T follicular helper cell (primary cell): ENCODE data around the gene CLNK.
"Not testable (repeated sequence)": the region's sequence is repeated elsewhere in the genome, so short reads cannot be mapped to it uniquely, and the experiment has no call there.

Source experiments
- DNase-seq: peaks from one replicate; pipeline ENCODE4 v3.0.0-alpha.2; 2020; ENCODE audit warnings: low read depth

The CLNK gene

DNA sequence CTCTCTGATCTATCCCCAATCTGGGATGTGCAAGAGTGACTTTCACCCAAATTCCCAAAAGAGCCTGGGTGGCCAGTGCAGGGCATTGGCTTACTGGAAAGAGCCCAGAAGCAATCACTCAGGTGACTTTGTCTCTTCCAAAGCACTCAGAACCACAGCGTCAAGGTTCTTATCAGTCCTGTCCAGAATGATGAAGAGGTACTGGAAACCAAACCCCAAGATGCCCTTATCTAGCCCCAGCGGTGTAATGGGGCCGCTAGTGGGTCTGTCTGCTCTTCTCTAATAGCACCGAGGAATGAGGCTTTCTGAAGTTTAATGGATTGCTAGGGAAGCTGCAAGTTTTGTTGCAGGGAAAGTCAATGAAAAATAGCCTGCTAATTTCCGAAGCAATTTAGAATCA is 21.6 kb downstream of the CLNK start:
- no peak for DNase-seq

DNA sequence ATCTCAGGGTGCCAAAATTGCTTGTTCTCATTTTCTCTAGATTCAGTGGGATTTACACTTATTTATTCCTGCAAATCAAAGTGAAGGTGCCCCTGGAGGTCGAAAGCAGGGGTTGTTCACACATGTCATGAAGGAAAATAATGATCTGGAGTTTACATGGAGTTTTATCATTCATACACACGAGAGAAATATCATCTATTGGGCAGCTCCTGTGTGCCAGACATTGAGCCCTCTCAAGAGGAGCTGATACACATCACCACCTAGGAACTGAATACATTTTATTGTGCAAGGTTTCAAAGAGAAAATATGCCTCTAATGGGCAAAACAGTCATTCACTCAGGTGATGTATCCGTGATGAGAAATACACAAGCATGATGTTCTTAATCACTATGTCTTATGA is 23.5 kb downstream of the CLNK start:
- DNase-seq, result no peak

DNA sequence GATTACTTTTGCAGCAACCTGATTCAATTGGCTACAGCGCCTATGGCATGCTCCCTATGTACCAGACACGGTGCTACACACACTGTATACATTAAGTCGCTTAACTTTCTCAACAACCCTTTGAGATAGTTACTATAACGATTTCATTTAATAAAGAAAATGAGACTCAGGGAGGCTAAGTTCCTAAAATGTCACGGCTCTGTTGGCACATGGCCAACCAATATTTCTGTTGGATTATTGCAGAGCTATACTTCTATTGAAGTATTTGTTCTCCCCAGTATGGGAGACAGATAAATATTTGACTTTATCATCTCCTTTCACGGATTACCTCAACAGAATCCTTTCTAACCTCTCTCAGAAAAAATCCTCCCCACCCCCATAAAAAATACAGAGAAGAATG is 25.3 kb downstream of the CLNK start:
- DNase-seq, result no peak

DNA sequence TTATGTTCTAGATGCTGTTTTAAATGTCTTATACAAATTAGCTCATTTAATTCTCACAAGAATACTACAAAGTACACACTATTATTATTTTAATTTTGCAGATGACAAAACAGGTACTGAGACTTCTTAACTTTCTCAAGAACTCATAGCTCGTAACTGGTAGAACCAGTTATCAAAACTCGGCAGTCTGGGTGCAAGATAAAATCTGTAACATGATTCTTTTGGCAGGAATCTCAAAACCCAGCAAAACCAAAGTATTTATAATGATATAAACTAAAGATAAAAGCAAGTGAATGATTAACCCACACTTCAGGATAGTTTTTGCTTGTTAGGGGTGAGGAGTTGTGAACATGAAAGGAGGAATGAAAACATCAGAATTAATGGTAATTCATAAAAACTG is 27.6 kb downstream of the CLNK start:
- no peak for DNase-seq

DNA sequence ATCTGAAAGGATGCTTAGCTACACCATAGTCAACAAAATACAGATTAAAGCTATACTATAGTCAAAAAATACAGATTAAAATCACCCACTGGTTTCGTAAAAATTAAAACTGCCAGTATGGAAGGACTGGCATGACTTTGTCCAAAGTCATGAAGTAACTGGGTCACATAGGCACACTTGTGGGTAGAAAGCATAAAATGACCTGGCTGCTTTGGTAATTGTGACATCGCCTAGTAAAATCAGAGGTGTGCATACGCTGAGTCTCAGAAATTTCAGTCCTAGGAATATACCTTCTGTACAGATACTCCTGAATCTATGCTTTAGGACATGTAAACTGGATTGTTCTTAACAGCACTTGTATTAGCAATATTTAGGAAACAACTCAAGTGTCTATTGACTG is 28.1 kb downstream of the CLNK start:
- no peak for DNase-seq

DNA sequence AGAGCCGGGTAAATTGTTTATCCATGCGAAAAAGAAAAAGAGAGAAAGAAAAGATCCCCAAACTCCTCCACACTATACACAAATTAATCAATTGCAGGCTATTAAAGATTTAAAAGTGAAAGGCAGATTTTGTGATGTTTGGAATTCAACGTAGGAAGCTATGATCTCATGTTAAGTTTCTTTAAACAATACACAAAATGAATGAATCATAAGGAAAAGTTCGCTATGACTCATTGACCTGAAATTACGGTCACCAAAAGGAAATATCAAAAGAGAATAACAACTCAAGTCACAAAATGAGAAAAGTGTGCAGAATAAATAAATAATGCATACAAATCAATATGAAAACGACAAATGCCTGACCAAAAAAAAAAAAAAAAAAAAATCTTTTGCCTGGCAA is 28.6 kb downstream of the CLNK start:
- DNase-seq, result no peak

DNA sequence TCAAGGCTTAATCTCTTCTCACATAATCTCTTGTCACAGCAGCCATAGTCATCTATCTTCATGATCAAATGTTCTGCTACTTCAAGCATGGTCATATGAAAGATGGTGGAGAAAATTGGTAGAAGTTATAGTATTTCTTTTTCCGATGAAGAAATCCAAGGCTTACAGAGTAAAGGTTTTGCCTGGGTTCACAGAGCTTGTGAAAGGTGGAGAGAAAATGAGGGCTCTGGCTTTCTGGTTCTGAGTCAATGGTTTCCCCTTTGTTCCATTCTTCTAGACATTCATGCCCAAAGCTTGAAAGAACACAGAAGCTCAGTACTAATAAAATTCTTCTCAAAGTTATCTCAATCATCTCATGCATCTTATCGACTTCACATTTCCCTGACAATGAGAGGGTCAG is 36.1 kb downstream of the CLNK start:
- DNase-seq, result no peak

DNA sequence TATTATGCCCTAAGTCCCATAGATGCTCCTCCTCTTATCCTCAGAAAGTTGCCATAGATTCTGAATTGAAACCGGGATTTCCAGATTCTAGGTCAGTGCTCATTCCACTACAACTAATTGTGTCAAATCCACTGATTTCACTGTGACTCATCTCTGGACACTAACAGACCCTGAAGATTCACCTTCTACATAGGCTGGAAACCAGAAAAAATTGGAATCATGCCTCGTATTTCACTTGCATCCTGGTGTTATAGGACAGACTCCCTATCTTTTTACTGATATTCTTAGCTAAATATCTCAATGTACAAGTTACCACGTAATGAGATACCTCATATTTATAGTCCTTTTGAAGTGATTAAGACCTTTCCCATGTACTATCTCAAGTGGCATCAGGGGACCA is 36.7 kb downstream of the CLNK start:
- no peak for DNase-seq

DNA sequence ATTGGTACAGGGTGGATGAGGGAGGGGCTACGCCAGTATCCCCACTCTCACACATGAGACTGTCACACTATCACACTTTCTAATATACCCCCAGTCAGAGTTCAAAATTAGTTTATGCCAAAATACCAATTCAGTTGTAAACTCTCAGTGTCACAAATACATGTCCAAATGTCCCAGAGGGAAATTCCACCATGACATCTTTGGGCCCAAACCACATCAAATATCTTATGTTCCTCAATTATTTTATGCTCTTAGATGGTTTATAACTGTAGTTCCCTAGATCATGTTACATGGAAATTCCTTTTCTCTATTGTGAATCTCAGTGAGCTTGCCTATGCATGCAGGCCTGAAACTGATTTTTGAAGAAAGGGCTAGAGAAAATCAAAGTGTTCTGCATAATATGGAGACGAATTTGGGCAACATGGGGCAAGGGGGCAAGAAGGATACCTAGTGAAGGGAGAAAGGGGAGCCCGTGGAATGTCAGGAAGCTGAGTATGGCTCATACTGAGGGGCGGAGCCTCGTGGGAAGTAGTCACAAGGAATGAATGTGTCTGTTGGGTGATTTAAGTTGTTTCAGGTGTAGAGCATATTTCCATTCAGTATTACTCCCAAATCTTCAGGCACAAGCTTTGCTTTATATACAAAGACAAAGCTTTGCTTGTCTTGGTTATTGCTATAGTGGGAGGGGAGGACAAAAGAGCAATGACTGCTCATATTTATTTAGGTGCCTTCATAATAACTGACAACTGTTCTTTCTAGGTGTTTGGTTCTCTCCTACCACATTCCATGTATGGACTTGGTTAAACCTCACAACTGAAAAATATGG is 40.8 kb downstream of the CLNK start:
- no peak for DNase-seq

DNA sequence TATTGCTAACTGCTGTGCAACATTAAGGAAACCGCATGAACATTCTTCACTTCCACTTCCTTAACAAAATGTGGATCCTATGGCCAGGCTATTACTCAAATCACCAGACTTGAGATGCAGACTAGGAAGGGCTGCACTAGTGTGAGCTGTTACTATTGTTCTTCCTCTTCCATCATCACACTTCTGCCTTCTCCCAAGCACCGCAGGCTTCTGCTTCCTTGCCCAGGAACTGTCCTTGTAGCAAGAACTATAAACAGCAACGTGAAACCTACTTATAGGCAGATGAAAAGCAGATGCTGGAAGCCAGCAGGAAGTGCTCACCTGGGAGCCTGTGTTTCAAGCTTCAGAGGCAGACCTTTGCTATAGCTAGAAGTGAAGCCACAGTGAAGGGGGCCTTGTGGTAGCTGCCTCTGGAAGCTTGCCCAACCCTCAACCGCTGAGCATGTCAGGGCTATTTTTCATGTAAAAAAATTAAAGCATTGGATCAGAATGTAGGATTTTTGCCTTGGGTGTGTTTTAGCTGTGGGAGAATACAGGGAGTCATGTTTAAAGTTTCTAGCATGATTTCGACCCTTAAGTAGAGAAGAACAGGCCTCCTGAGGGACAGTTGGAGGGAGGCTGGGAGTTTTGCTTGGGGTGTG is 43.9 kb downstream of the CLNK start:
- DNase-seq, result no peak

DNA sequence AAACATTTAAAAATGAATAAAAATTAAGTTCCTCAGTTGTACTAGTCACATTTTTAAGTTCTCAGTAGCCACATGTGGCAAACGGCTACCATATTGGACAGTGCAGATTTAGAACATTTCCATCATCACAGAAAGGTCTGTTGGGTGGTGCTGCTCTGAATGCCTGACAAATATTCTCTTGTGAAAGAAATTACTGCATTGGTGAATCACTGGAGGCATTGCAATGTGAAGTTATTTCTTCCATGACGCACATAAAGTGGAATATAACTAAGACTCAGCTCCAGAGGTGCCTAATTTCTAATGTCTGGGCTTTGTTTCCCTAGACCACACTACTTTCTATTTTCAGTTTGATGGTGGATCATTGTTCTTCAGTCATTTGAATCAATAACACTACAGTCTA is 44.9 kb downstream of the CLNK start:
- DNase-seq, result no peak

DNA sequence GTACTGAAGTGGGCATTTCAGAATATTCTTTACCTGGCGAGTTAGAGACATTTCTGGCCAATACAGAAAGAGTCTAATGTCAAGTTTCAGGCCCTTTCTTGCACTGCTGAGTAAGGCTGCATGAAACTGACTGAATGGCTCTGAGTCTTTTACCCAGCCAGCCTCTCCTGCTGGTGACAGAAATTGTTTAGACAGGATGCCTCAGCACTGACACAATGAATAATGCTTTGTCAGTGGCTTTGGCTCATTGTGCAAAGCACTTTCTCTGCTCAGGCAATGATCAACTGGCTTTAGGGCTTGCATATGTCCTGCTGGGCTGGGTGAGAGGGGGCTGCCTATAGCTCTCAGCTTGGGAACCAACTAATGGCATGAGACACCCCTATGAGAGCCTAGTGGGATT is 45.5 kb downstream of the CLNK start:
- no peak for DNase-seq

DNA sequence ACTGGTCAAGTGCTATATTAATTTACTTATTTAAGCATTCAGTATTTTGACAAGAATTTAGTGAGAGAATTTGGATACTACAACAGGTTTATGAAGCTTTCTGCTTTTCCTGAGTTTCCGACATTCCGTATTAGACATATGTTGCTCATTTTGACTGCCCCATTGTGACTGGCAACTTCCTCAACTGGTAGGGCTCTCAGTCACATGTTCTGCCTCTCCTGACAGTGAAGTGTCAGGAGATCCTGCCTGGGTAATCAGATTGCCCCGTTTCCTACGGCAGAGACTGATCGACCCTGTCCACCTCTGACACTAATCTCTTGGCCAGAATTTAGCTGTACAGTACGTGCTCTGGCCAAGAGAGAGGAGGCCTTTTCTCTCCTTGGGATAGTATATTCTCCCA is 49.5 kb downstream of the CLNK start:
- no peak for DNase-seq

DNA sequence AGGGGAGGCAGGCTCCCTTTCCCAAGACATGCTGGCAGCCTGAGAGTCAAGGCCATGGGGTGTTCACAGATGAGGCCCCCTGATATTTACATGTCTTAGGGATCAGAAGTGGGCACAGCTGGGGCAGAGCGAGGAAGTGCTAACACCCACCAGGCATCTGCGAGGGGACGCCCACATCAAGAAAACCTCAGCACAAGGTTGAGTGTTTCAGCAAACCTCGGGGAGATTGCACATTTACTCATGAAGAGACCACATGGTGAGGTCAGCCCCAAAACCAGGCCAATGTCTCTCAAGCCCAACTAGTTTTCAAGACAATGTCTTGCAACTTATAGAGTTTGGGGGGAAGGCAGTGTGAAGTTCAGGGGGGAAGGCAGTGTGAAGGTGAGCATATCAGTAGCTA is 55.2 kb downstream of the CLNK start:
- no peak for DNase-seq

DNA sequence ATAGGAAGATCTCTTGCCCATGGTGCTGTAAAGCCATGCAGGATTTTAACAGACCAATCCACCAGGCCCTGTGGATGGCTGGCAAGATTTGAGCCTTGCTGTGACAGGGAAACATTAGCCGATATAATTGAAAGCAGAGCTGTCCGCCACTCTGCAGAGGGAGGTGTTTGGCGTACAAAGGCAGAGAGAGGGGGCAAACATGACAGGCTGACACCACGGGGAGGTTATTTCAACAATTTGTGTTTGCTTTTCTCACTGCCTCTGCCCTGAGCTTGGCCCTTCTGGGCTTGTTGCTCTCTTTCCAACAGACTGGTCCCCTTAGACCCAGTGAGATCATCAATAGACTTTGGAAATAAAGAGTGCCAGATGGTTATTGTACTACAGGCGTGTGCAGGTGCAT is 59.4 kb downstream of the CLNK start:
- DNase-seq, result no peak

DNA sequence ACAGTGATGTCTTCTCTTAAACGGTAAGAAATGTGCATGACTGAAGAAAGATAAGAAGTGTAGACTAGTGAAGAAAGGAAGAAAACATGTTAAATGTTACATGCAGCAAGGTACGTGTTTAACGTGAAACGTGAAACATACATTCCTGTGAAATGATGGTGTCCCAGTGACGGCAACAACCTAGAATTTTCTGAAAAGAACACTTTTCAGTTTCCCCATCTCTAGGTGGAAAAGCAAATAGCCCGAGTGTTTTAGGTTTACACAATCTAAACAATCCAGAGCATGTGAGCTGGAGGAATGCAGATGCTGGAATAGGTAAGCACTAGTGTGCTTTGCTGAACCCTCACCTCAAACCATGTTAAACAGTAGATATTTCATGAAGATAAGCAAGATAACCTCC is 60.7 kb downstream of the CLNK start:
- DNase-seq, result no peak

DNA sequence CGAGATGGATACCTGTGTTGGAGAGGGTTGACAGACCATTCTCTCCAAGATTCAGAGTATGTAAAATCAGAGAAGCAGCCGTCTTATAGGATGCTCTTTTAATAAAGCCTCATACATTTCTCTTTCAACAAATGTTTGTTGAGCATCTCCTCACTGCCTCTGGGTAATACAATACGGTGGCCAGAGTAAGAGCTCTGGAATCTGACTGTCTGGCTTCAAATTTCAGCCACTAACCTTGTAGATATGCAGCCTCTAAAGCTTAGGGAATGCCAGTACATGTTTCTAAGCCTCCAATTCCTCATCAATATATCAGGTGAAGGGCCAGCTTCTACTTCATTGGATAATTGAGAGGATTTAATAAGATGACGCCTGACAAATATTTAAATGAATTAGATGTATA is 61.3 kb downstream of the CLNK start:
- no peak for DNase-seq

DNA sequence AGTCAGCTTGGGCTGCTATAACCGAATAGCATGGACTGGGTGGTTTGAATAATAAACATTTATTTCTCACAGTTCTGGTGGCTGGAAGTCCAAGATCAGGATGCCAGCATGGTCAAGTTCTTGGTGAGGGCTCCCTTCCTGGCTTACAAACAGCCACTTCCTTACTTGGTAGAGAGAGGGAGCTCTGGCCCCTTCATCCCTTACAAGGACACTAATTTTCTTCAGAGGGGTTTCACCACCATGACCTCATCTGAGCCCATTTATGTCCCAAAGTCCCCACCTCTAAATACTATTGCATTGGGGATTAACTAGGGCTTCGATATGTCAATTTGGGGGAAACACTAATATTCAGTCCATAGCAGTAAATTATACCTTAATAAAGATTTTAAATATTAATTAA is 61.8 kb downstream of the CLNK start:
- DNase-seq, result no peak

DNA sequence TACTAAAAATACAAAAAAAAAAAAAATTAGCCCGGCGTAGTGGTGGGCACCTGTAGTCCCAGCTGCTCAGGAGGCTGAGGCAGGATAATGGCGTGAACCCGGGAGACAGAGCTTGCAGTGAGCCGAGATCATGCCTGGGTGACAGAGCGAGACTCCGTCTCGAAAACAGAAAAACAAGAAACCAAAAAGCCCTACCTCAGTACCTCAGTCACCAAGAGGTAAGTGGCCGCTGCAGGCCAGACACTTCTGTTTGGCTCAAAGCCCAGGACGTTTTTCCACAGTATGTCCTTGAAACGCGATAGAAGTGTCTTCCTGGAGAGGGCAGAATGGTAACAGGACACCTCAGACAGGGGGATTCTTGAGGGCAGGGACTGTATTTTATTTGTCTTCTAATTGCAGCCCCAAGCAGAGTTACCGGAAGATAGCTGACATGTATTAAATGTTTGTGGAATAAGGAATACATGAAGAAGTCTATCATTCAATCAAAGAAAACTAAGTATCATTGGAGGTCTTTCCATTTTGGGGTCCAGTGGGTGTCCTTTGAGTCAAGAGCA is 63.6 kb downstream of the CLNK start:
- no peak for DNase-seq

DNA sequence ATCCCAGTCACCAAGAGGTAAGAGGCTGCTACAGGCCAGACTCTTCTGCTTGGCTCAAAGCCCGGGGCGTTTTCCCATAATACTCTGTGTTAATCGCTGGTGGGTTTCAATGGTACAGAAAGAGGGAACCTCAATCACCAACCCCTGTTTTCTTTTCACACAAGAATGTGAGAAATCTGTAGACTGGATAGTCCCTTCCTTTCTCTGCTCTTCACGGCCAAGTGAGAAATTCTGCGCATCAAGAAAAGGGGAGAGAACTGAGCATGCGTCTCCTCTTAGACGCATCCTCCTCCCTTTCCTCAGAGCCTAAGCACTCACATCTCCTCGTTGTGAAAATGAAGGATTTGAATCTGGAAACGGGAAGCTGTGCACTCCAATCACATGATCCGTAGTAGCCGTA is 64.7 kb downstream of the CLNK start:
- DNase-seq, result no peak

DNA sequence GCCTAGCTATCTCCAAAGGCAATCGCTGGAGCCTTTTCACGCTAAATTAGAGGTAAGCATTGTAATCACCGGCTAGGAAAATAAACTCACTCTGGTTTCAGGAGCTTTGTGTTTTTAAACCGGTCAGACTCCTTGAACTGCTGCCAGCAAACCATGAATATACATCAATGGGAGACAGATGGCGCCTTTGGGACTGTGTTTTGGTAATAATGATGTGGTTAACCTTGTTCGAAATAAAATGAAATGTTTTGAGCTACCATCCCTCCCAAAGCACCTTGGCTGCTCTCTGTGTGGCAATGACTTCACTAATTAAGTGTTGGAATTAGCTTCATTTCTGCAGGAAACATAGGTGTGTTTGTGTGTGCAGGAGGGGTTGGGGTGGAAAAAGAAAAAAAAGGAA is 65.3 kb downstream of the CLNK start:
- no peak for DNase-seq

DNA sequence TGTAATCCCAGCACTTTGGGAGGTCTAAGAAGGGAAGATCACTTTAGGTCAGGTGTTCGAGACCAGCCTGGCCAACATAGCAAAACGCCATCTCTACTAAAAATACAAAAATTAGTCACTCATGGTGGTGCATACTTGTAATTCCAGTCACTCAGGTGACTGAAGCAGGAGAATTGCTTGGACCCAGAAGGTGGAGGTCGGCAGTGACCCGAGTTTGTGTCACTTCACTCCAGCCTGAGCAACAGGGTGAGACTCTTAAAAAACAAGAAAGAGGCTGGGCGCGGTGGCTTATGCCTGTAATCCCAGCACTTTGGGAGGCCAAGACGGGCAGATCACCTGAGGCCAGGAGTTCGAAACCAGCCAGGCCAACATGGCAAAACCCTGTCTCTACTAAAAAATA is 69.6 kb downstream of the CLNK start:
- DNase-seq, result not testable (repeated sequence)

DNA sequence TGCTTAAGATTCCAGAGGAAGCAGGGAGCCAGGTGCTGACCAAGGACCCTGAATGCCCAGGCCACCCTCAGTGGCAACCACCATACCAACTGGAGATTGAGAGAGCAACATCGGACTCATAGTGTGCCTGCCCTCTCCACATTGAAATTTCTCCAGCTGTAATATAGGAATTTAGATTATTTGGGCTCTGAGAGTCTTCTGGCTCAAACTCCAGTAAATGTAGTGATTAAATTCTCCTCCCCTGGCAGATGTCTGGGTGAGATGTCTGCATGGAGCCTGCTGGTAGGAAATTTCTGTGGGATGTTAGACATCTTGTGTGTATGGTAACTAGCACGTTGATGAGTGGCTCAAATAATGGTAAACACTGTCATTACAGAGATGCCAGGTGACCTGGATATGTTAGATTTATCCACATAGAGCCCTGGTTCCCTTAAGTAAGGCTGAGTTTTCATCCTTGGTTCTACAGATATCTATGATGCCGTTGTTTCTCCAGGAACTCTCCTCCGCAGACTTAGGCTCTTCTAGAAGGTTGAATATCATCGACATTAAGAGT is 70.6 kb downstream of the CLNK start:
- no peak for DNase-seq
